Panc1 (cell line): Measurements from ENCODE around the gene PEX5.

ENCODE experiments used
- POLR2AphosphoS5 ChIP-seq: IDR thresholded peaks from 2 replicates; pipeline ENCODE4 v1.6.1; 2012; ENCODE audit warnings: mild to moderate bottlenecking, low read depth, low read length, moderate library complexity
- SIN3A ChIP-seq: IDR thresholded peaks from 2 replicates; pipeline ENCODE4 v1.6.1; 2012; ENCODE audit warnings: low read depth, mild to moderate bottlenecking, low read length, moderate library complexity, borderline replicate concordance; ENCODE audit not compliant: insufficient read depth
- TF ChIP-seq, protein P1 (sequence below): fragments of 450-650 bp; IDR thresholded peaks from 2 replicates; pipeline ENCODE4 v1.5.1; 2017; ENCODE audit warnings: mild to moderate bottlenecking

DNA sequence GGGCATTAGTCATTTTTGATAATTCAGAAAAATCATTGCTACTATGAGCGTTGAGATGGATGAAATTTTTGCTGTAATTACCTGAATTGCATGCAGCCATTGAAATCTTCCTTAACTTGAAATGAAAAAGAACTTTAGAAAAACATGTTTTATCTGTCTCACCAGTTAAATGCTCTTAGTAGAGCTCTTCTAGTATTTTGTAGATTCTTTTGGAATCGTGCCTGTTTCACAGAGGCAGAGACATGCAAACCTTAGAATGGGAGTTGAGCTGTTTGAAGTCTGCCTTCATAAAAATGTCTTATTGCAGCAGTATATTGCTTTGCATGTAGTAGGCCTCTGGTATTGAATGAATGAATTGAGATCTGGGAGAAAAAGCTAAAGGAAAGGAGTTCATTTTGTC, 4.2 kb downstream of the PEX5 start:
- TF ChIP-seq SIN3A (no peak), POLR2AphosphoS5 (no peak)
- TF ChIP-seq, protein P1, sequence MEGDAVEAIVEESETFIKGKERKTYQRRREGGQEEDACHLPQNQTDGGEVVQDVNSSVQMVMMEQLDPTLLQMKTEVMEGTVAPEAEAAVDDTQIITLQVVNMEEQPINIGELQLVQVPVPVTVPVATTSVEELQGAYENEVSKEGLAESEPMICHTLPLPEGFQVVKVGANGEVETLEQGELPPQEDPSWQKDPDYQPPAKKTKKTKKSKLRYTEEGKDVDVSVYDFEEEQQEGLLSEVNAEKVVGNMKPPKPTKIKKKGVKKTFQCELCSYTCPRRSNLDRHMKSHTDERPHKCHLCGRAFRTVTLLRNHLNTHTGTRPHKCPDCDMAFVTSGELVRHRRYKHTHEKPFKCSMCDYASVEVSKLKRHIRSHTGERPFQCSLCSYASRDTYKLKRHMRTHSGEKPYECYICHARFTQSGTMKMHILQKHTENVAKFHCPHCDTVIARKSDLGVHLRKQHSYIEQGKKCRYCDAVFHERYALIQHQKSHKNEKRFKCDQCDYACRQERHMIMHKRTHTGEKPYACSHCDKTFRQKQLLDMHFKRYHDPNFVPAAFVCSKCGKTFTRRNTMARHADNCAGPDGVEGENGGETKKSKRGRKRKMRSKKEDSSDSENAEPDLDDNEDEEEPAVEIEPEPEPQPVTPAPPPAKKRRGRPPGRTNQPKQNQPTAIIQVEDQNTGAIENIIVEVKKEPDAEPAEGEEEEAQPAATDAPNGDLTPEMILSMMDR: no peak
